RWPE2 (cell line): Measurements from ENCODE around the gene ARID3C.

Experiments
- ATAC-seq: fragments of 200-7000 bp; cut with Tn5 transposase; 3 replicates; pipeline ENCODE4 v1.9.1; 2021; ENCODE audit warnings: low read depth
- DNase-seq: peaks from one replicate; pipeline ENCODE4 v3.0.0-alpha.2; 2020; ENCODE audit warnings: low spot score
- H3K27ac ChIP-seq: fragments of 450-650 bp; 2 replicates; pipeline ENCODE4 v1.5.1; 2017; ENCODE audit warnings: mild to moderate bottlenecking; ENCODE audit not compliant: poor library complexity, severe bottlenecking
- H3K27me3 ChIP-seq: fragments of 250-450 bp; sonication (Bioruptor Pico); 2 replicates; pipeline ENCODE4 v1.5.1; 2021; ENCODE audit warnings: mild to moderate bottlenecking, moderate library complexity; ENCODE audit not compliant: insufficient read depth, poor library complexity, severe bottlenecking
- H3K36me3 ChIP-seq: fragments of 250-450 bp; sonication (Bioruptor Pico); 2 replicates; pipeline ENCODE4 v1.5.1; 2020; ENCODE audit warnings: low read depth, mild to moderate bottlenecking, moderate library complexity
- H3K4me1 ChIP-seq: fragments of 250-450 bp; sonication (Bioruptor Pico); 2 replicates; pipeline ENCODE4 v1.5.1; 2021; ENCODE audit warnings: mild to moderate bottlenecking, moderate library complexity; ENCODE audit not compliant: insufficient read depth, poor library complexity, severe bottlenecking
- H3K4me3 ChIP-seq: fragments of 250-450 bp; sonication (Bioruptor Pico); 2 replicates; pipeline ENCODE4 v1.5.1; 2021; ENCODE audit warnings: mild to moderate bottlenecking, moderate library complexity; ENCODE audit not compliant: severe bottlenecking
- H3K9me3 ChIP-seq: fragments of 250-450 bp; sonication (Bioruptor Pico); 2 replicates; pipeline ENCODE4 v1.5.1; 2021; ENCODE audit warnings: mild to moderate bottlenecking, moderate library complexity; ENCODE audit not compliant: severe bottlenecking
- CTCF ChIP-seq: fragments of 450-650 bp; IDR thresholded peaks from one replicate; pipeline ENCODE4 v1.5.1; 2017; ENCODE audit warnings: mild to moderate bottlenecking, moderate library complexity; ENCODE audit not compliant: poor library complexity, severe bottlenecking

The ARID3C gene

GRCh38 chr9:34588671-34589635 lies 39.9 kb downstream of the ARID3C start:
- Histone ChIP-seq H3K36me3 (no peaks in the 10 kb centered on the region), H3K4me1 (no peaks in the 10 kb centered on the region), H3K4me3 (peak overlapping the region; percentile 36), H3K27ac (no peak overlapping the region), H3K27me3 (peaks cover 72% of the 10 kb centered on the region), H3K9me3 (no peaks in the 10 kb centered on the region)
- no peak for TF ChIP-seq CTCF
- ATAC-seq = no peak
- no peak for DNase-seq

GRCh38 chr9:34587271-34587670 lies 41.6 kb downstream of the ARID3C start:
- ATAC-seq (no peak), DNase-seq (no peak)
- Histone ChIP-seq H3K4me1 (no peaks in the 10 kb centered on the region), H3K4me3 (no peak overlapping the region), H3K9me3 (no peaks in the 10 kb centered on the region), H3K27me3 (peaks cover 70% of the 10 kb centered on the region), H3K27ac (no peak overlapping the region), H3K36me3 (no peaks in the 10 kb centered on the region)
- TF ChIP-seq CTCF = no peak

- no peak for TF ChIP-seq CTCF
- Histone ChIP-seq H3K4me3 (no peak overlapping the region), H3K9me3 (no peaks in the 10 kb centered on the region), H3K36me3 (no peaks in the 10 kb centered on the region), H3K27ac (no peak overlapping the region), H3K27me3 (peaks cover 61% of the 10 kb centered on the region), H3K4me1 (no peaks in the 10 kb centered on the region)
- ATAC-seq = no peak
- DNase-seq = no peak
Measured at GRCh38 chr9:34585946-34586669, 42.8 kb downstream of the ARID3C start.

- Histone ChIP-seq H3K4me3 (no peak overlapping the region), H3K27me3 (peaks cover 53% of the 10 kb centered on the region), H3K9me3 (no peaks in the 10 kb centered on the region), H3K36me3 (no peaks in the 10 kb centered on the region), H3K4me1 (no peaks in the 10 kb centered on the region), H3K27ac (no peak overlapping the region)
- no peak for TF ChIP-seq CTCF
- ATAC-seq (peak; percentile 33; the same call in 1 of the 3 replicates), DNase-seq (no peak)
Measured at GRCh38 chr9:34584970-34585369, 43.9 kb downstream of the ARID3C start.
